Thoracic aorta (tissue), 2 donors: ENCODE results near the gene AXIN1. TPM values are rescaled to one million over a fixed set of nuclear protein-coding genes. Genes with fewer than 3 reads are reported as not detected.

ENCODE experiments used
- ATAC-seq: fragments of 150-250 bp; one replicate; pipeline ENCODE4 v1.8.0; 2017; ENCODE audit warnings: low read depth; ENCODE audit not compliant: insufficient number of reproducible peaks, low FRiP score
- DNase-seq: peaks from one replicate; pipeline ENCODE4 v3.0.0-alpha.2; 2020; ENCODE audit warnings: low spot score
- H3K27ac ChIP-seq, 2 donors: fragments of 200-600 bp; sonication (generic); 1 replicate in 1 of 2; 2 replicates in 1 of 2; pipeline ENCODE4 v1.5.1; 2016; ENCODE audit warnings: mild to moderate bottlenecking in 2 of 2, moderate library complexity in 2 of 2
- H3K27me3 ChIP-seq: fragments of 200-600 bp; sonication (generic); replicated peaks from 2 replicates; pipeline ENCODE4 v1.6.0; 2016; ENCODE audit warnings: mild to moderate bottlenecking; ENCODE audit not compliant: insufficient read depth
- H3K36me3 ChIP-seq: fragments of 200-600 bp; sonication (generic); one replicate; pipeline ENCODE4 v1.5.1; 2016
- H3K4me1 ChIP-seq, 2 donors: fragments of 200-600 bp; sonication (generic); 1 replicate in 1 of 2; 2 replicates in 1 of 2; pipeline versions ENCODE4 v1.5.1 to v1.6.0; 2016; ENCODE audit warnings: low read depth in 2 of 2, mild to moderate bottlenecking in 1 of 2; ENCODE audit not compliant: control insufficient read depth in 1 of 2
- H3K4me3 ChIP-seq: fragments of 200-600 bp; sonication (generic); 2 replicates; pipeline ENCODE4 v1.5.1; 2016; ENCODE audit warnings: mild to moderate bottlenecking
- H3K9me3 ChIP-seq: fragments of 200-600 bp; sonication (generic); 2 replicates; pipeline ENCODE4 v1.5.1; 2016
- total RNA-seq, 2 donors: library from RNA; depleted of rRNA; stranded (reverse); fragments of >200 nt; gene quantifications; one replicate each; pipeline versions ENCODE4 v1.1.0 to v1.2.3, GENCODE V29; 2016
- TF ChIP-seq, protein P1 (sequence below): fragments of 200-600 bp; sonication (generic); IDR thresholded peaks from one replicate; pipeline ENCODE4 v1.5.1; 2019; ENCODE audit warnings: antibody characterized with exemption

AXIN1 gene
- total RNA-seq, 2 donors from 2014 or later: 20.0 to 27.2 TPM

DNA sequence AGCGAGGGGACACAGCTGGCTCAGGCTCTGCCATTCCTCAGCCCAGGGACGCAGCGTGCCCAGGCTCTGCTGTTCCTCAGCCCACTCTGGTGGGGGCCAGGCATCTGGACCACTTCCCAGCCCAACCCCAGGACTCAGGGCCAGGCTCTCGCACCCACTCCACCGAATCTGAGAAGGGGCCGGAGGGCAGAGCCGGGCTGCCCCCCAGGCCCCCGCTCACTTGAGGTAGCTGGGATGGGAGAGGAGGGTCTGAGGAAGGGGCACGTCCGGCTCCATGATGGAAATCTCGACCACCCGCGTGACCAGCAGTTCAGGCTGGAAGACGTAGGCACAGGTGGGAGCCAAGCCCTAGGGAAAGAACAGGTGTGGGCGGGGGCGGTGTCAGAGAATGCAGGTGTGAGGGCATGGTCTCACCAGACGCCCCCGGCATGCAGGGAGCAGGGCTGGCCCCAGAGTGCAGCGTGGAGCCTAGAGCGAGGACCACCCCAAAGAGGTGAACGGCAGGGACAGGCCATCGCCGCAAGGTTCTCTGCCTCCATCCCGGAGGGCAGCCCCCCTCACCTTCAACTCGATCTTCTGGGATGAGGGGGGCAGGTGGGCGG lies 24.4 kb upstream of the AXIN1 start:
- H3K36me3 ChIP-seq: peaks cover 36% of the 10 kb centered on the region
- H3K4me1 ChIP-seq: peaks cover 9 to 18% of the 10 kb centered on the region in 2 donors
- no peak for DNase-seq

DNA sequence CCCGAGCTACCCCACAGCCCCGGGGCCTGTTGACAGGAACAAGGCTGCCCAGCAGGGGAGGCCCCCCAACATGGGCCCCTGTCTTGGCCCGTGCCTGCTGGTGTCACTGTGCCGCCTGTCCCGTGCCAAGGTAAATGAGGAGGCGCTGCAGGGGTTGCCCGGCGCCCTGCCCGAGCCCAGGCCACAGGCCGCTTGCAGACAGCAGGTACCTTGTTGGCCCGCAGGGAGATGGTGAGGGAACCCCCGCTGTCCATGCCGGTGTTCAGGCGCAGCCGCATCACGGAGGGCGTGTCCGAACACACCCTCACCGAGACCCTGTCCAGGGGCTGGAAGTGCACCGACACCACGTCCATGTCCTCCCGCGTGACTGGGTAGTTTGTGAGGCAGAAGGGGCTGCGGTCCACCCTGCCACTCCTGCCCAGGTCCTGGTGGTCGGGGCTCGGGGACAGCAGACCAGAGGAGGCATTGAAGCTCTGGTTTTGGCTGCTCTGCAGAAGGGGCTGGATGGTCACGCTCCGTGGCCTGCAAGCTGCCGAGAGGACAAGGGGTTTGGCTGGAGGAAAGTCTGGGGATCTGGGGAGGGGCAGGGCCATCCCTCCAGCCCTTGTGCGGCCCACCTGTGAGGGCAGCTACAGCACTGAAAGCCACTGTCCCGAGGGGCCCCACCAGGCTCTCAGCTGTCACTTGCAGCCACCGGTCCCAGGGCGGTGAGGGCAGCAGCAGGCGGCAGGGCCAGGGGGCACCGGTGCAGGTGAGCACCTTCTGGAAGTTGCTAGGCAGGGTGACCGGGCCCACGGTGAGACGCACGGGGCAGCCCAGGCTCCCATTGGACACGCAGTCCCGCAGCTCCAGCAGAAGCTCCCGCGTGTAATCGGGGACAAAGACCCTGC lies 23.6 kb upstream of the AXIN1 start:
- DNase-seq (no peak), ATAC-seq (no peak)
- no peaks in the 10 kb centered on the region for H3K9me3 ChIP-seq
- no peak overlapping the region for H3K4me3 ChIP-seq
- no peaks in the 10 kb centered on the region for H3K27me3 ChIP-seq
- no peak overlapping the region for H3K27ac ChIP-seq
- TF ChIP-seq, protein P1, sequence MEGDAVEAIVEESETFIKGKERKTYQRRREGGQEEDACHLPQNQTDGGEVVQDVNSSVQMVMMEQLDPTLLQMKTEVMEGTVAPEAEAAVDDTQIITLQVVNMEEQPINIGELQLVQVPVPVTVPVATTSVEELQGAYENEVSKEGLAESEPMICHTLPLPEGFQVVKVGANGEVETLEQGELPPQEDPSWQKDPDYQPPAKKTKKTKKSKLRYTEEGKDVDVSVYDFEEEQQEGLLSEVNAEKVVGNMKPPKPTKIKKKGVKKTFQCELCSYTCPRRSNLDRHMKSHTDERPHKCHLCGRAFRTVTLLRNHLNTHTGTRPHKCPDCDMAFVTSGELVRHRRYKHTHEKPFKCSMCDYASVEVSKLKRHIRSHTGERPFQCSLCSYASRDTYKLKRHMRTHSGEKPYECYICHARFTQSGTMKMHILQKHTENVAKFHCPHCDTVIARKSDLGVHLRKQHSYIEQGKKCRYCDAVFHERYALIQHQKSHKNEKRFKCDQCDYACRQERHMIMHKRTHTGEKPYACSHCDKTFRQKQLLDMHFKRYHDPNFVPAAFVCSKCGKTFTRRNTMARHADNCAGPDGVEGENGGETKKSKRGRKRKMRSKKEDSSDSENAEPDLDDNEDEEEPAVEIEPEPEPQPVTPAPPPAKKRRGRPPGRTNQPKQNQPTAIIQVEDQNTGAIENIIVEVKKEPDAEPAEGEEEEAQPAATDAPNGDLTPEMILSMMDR: no peak
- peaks cover 9 to 20% of the 10 kb centered on the region in 2 donors for H3K4me1 ChIP-seq
- H3K36me3 ChIP-seq: peaks cover 40% of the 10 kb centered on the region

More for the DNA sequence above, 24.4 kb upstream of the AXIN1 start:
- no peaks in the 10 kb centered on the region for H3K9me3 ChIP-seq
- H3K4me3 ChIP-seq: no peak overlapping the region
- TF ChIP-seq, protein P1: no peak
- H3K27ac ChIP-seq: no peak overlapping the region
- H3K27me3 ChIP-seq: no peaks in the 10 kb centered on the region
- no peak for ATAC-seq

DNA sequence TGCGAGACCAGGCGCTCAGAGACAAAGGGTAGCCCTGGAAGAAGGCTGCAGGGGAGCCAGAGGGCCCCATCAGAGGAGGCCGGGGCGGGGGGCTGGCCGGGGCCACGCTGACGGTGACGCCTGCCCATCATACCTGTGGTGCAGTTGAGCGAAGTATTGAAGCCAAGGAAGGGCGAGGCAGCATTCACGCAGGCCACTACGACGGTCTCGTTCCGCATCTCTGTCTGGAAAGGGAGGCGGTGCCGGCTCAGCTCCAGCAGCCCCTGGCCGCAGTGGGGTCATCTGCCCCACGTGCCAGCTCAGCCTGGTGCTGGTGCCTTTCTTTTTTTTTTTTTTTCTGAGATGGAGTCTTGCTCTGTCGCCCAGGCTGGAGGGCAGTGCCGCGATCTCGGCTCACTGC lies 22.7 kb upstream of the AXIN1 start:
- no peak overlapping the region for H3K27ac ChIP-seq
- peaks cover 40% of the 10 kb centered on the region for H3K36me3 ChIP-seq

DNA sequence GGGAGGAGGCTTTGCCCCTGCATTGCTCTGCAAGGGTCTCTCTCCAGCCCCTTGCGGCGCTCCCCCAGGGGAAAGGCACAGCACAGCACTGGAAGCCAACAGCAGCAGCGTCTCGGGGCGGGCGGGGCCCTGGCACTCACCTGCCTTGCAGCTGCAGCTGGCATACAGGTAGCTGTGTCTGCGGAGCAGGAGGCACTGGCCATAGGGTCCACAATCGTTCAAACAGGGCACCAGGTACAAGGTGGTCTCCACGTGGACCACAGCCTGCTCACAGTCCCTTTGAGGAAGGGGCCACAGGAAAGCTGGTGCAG lies 22.0 kb upstream of the AXIN1 start:
- no peaks in the 10 kb centered on the region for H3K9me3 ChIP-seq
- H3K4me3 ChIP-seq: no peak overlapping the region
- H3K36me3 ChIP-seq: peaks cover 40% of the 10 kb centered on the region
- DNase-seq (no peak), ATAC-seq (no peak)
- no peak overlapping the region for H3K27ac ChIP-seq
- TF ChIP-seq, protein P1: no peak
- peaks cover 10 to 16% of the 10 kb centered on the region in 2 donors for H3K4me1 ChIP-seq
- no peaks in the 10 kb centered on the region for H3K27me3 ChIP-seq

More for the DNA sequence above, 22.7 kb upstream of the AXIN1 start:
- no peaks in the 10 kb centered on the region for H3K9me3 ChIP-seq
- H3K4me1 ChIP-seq: peaks cover 9 to 18% of the 10 kb centered on the region in 2 donors
- TF ChIP-seq, protein P1: no peak
- no peak for DNase-seq
- H3K27me3 ChIP-seq: no peaks in the 10 kb centered on the region
- H3K4me3 ChIP-seq: no peak overlapping the region
- no peak for ATAC-seq

DNA sequence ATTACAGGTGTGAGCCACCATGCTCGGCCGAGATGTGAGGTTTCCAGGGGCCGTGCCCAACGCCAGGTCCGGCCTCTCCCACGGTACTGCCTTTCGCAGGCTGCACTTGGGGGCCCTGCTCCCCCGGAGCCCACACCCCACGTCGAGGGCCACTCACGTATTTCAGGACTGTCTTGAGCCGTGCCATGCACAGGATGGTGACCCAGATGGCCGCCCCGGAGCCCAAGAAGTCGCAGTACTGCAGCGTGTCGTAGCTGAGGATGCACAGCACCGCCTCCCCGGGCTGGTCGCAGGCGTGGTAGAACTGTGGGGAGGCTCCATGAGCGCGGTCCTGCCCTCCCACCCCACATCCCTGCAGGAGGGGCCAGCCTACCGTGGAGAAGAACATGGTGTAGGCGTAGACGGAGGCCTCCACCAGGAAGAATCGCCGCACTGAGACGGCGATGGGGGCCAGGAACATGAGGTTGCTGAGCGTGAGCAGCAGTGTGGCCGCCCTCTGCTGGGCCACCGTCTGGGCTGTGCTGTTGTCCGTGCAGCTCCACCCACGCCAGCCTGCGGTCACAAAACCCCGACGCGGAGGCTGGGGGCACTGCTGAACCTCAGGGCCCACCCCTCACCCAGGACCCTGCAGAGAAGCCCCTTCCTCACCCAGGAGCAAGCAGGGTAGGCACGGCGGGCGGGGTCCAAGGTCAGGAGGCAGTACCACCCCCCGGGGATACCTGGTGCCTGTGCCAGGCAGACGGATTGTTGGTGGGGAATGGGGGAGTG lies 21.5 kb upstream of the AXIN1 start:
- Histone ChIP-seq H3K27me3 (no peaks in the 10 kb centered on the region), H3K36me3 (peaks cover 40% of the 10 kb centered on the region), H3K27ac (no peak overlapping the region), H3K4me3 (no peak overlapping the region), H3K9me3 (no peaks in the 10 kb centered on the region), H3K4me1 (peaks cover 10 to 18% of the 10 kb centered on the region in 2 donors)
- ATAC-seq (no peak), DNase-seq (no peak)
- TF ChIP-seq, protein P1: no peak
